ENCODE measurements around the gene ACAN.

ACAN gene

GRCh38 chr15:88832820-88833730 lies 29.8 kb downstream of the ACAN start:
- Histone ChIP-seq H3K4me3 (ENCODE audit: low read length) (no peak overlapping the region), H3K27ac (ENCODE audit: low read length) (no peak overlapping the region), H3K36me3 (ENCODE audit: control insufficient read depth, low read depth, low read length) (no peaks in the 10 kb centered on the region), H3K4me1 (ENCODE audit: control insufficient read depth, low read depth, low read length) (no peaks in the 10 kb centered on the region), H3K27me3 (ENCODE audit: control insufficient read depth, insufficient read depth, low read length) (no peaks in the 10 kb centered on the region), H3K9me3 (ENCODE audit: control insufficient read depth, low read depth, low read length) (no peaks in the 10 kb centered on the region), H3K9ac (ENCODE audit: low read length) (no peak overlapping the region)

GRCh38 chr15:88833731-88834100 lies 30.5 kb downstream of the ACAN start:
- no peaks in the 10 kb centered on the region for H3K36me3 ChIP-seq (ENCODE audit: control insufficient read depth, low read depth, low read length)
- H3K27me3 ChIP-seq (ENCODE audit: control insufficient read depth, insufficient read depth, low read length) = no peaks in the 10 kb centered on the region
- no peak overlapping the region for H3K27ac ChIP-seq (ENCODE audit: low read length)
- no peak overlapping the region for H3K4me3 ChIP-seq (ENCODE audit: low read length)
- no peak overlapping the region for H3K9ac ChIP-seq (ENCODE audit: low read length)
- no peaks in the 10 kb centered on the region for H3K4me1 ChIP-seq (ENCODE audit: control insufficient read depth, low read depth, low read length)
- no peaks in the 10 kb centered on the region for H3K9me3 ChIP-seq (ENCODE audit: control insufficient read depth, low read depth, low read length)

GRCh38 chr15:88834211-88834812 lies 31.1 kb downstream of the ACAN start:
- Histone ChIP-seq H3K4me1 (ENCODE audit: control insufficient read depth, low read depth, low read length) (no peaks in the 10 kb centered on the region), H3K27me3 (ENCODE audit: control insufficient read depth, insufficient read depth, low read length) (no peaks in the 10 kb centered on the region), H3K4me3 (ENCODE audit: low read length) (no peak overlapping the region), H3K9ac (ENCODE audit: low read length) (no peak overlapping the region), H3K27ac (ENCODE audit: low read length) (no peak overlapping the region), H3K9me3 (ENCODE audit: control insufficient read depth, low read depth, low read length) (no peaks in the 10 kb centered on the region), H3K36me3 (ENCODE audit: control insufficient read depth, low read depth, low read length) (no peaks in the 10 kb centered on the region)

GRCh38 chr15:88835119-88835518 lies 31.9 kb downstream of the ACAN start:
- no peaks in the 10 kb centered on the region for H3K36me3 ChIP-seq (ENCODE audit: control insufficient read depth, low read depth, low read length)
- no peaks in the 10 kb centered on the region for H3K4me1 ChIP-seq (ENCODE audit: control insufficient read depth, low read depth, low read length)
- H3K4me3 ChIP-seq (ENCODE audit: low read length) = no peak overlapping the region
- H3K9me3 ChIP-seq (ENCODE audit: control insufficient read depth, low read depth, low read length) = no peaks in the 10 kb centered on the region
- no peak overlapping the region for H3K9ac ChIP-seq (ENCODE audit: low read length)
- no peaks in the 10 kb centered on the region for H3K27me3 ChIP-seq (ENCODE audit: control insufficient read depth, insufficient read depth, low read length)
- no peak overlapping the region for H3K27ac ChIP-seq (ENCODE audit: low read length)

- H3K9ac ChIP-seq (ENCODE audit: low read length) = no peak overlapping the region
- H3K27ac ChIP-seq (ENCODE audit: low read length) = no peak overlapping the region
- H3K36me3 ChIP-seq (ENCODE audit: control insufficient read depth, low read depth, low read length) = no peaks in the 10 kb centered on the region
- H3K4me1 ChIP-seq (ENCODE audit: control insufficient read depth, low read depth, low read length) = no peaks in the 10 kb centered on the region
- no peak overlapping the region for H3K4me3 ChIP-seq (ENCODE audit: low read length)
- H3K9me3 ChIP-seq (ENCODE audit: control insufficient read depth, low read depth, low read length) = no peaks in the 10 kb centered on the region
- no peaks in the 10 kb centered on the region for H3K27me3 ChIP-seq (ENCODE audit: control insufficient read depth, insufficient read depth, low read length)
These were observed 32.4 kb downstream of the ACAN start for GRCh38 chr15:88835646-88836045.

GRCh38 chr15:88838667-88839066 lies 35.4 kb downstream of the ACAN start:
- H3K27ac ChIP-seq (ENCODE audit: low read length) = no peak overlapping the region
- no peak overlapping the region for H3K9ac ChIP-seq (ENCODE audit: low read length)
- no peaks in the 10 kb centered on the region for H3K4me1 ChIP-seq (ENCODE audit: control insufficient read depth, low read depth, low read length)
- H3K27me3 ChIP-seq (ENCODE audit: control insufficient read depth, insufficient read depth, low read length) = no peaks in the 10 kb centered on the region
- no peak overlapping the region for H3K4me3 ChIP-seq (ENCODE audit: low read length)
- H3K9me3 ChIP-seq (ENCODE audit: control insufficient read depth, low read depth, low read length) = no peaks in the 10 kb centered on the region
- no peaks in the 10 kb centered on the region for H3K36me3 ChIP-seq (ENCODE audit: control insufficient read depth, low read depth, low read length)

- H3K4me1 ChIP-seq (ENCODE audit: control insufficient read depth, low read depth, low read length) = no peaks in the 10 kb centered on the region
- H3K36me3 ChIP-seq (ENCODE audit: control insufficient read depth, low read depth, low read length) = no peaks in the 10 kb centered on the region
- H3K27me3 ChIP-seq (ENCODE audit: control insufficient read depth, insufficient read depth, low read length) = no peaks in the 10 kb centered on the region
- H3K4me3 ChIP-seq (ENCODE audit: low read length) = no peak overlapping the region
- no peak overlapping the region for H3K9ac ChIP-seq (ENCODE audit: low read length)
- H3K27ac ChIP-seq (ENCODE audit: low read length) = no peak overlapping the region
- no peaks in the 10 kb centered on the region for H3K9me3 ChIP-seq (ENCODE audit: control insufficient read depth, low read depth, low read length)
These were observed 35.9 kb downstream of the ACAN start for GRCh38 chr15:88839146-88839545.

GRCh38 chr15:88839961-88840360 lies 36.7 kb downstream of the ACAN start:
- no peaks in the 10 kb centered on the region for H3K36me3 ChIP-seq (ENCODE audit: control insufficient read depth, low read depth, low read length)
- H3K9ac ChIP-seq (ENCODE audit: low read length) = no peak overlapping the region
- no peaks in the 10 kb centered on the region for H3K27me3 ChIP-seq (ENCODE audit: control insufficient read depth, insufficient read depth, low read length)
- no peak overlapping the region for H3K27ac ChIP-seq (ENCODE audit: low read length)
- H3K9me3 ChIP-seq (ENCODE audit: control insufficient read depth, low read depth, low read length) = no peaks in the 10 kb centered on the region
- H3K4me3 ChIP-seq (ENCODE audit: low read length) = no peak overlapping the region
- no peaks in the 10 kb centered on the region for H3K4me1 ChIP-seq (ENCODE audit: control insufficient read depth, low read depth, low read length)

- Histone ChIP-seq H3K36me3 (ENCODE audit: control insufficient read depth, low read depth, low read length) (no peaks in the 10 kb centered on the region), H3K4me3 (ENCODE audit: low read length) (no peak overlapping the region), H3K27ac (ENCODE audit: low read length) (no peak overlapping the region), H3K4me1 (ENCODE audit: control insufficient read depth, low read depth, low read length) (no peaks in the 10 kb centered on the region), H3K27me3 (ENCODE audit: control insufficient read depth, insufficient read depth, low read length) (no peaks in the 10 kb centered on the region), H3K9me3 (ENCODE audit: control insufficient read depth, low read depth, low read length) (no peaks in the 10 kb centered on the region), H3K9ac (ENCODE audit: low read length) (no peak overlapping the region)
These were observed 38.0 kb downstream of the ACAN start for GRCh38 chr15:88841236-88841635.

GRCh38 chr15:88842156-88842555 lies 38.9 kb downstream of the ACAN start:
- Histone ChIP-seq H3K27me3 (ENCODE audit: control insufficient read depth, insufficient read depth, low read length) (no peaks in the 10 kb centered on the region), H3K4me1 (ENCODE audit: control insufficient read depth, low read depth, low read length) (no peaks in the 10 kb centered on the region), H3K36me3 (ENCODE audit: control insufficient read depth, low read depth, low read length) (no peaks in the 10 kb centered on the region), H3K27ac (ENCODE audit: low read length) (no peak overlapping the region), H3K9me3 (ENCODE audit: control insufficient read depth, low read depth, low read length) (no peaks in the 10 kb centered on the region), H3K9ac (ENCODE audit: low read length) (no peak overlapping the region), H3K4me3 (ENCODE audit: low read length) (no peak overlapping the region)

GRCh38 chr15:88843334-88843733 lies 40.1 kb downstream of the ACAN start:
- Histone ChIP-seq H3K9me3 (ENCODE audit: control insufficient read depth, low read depth, low read length) (no peaks in the 10 kb centered on the region), H3K4me1 (ENCODE audit: control insufficient read depth, low read depth, low read length) (no peaks in the 10 kb centered on the region), H3K36me3 (ENCODE audit: control insufficient read depth, low read depth, low read length) (no peaks in the 10 kb centered on the region), H3K27ac (ENCODE audit: low read length) (no peak overlapping the region), H3K9ac (ENCODE audit: low read length) (no peak overlapping the region), H3K27me3 (ENCODE audit: control insufficient read depth, insufficient read depth, low read length) (no peaks in the 10 kb centered on the region), H3K4me3 (ENCODE audit: low read length) (no peak overlapping the region)
